Stimulated activated CD8-positive, alpha-beta memory T cell treated with anti-CD3 and anti-CD28 coated beads, Interleukin-4, amount 100 ng/mL, for 4 hours (primary cell): ENCODE results near the gene ZNF417.
A peak's percentile ranks its signal among the peaks of the same experiment; 100 is the strongest.
"Not testable (repeated sequence)": the region's sequence is repeated elsewhere in the genome, so short reads cannot be mapped to it uniquely, and the experiment has no call there.

ENCODE experiments used
- DNase-seq, 2 donors: peaks; one replicate each; pipeline ENCODE4 v3.0.0-alpha.2; 2020; ENCODE audit warnings: low read depth in 2 of 2, low spot score in 1 of 2

ZNF417 gene

DNA sequence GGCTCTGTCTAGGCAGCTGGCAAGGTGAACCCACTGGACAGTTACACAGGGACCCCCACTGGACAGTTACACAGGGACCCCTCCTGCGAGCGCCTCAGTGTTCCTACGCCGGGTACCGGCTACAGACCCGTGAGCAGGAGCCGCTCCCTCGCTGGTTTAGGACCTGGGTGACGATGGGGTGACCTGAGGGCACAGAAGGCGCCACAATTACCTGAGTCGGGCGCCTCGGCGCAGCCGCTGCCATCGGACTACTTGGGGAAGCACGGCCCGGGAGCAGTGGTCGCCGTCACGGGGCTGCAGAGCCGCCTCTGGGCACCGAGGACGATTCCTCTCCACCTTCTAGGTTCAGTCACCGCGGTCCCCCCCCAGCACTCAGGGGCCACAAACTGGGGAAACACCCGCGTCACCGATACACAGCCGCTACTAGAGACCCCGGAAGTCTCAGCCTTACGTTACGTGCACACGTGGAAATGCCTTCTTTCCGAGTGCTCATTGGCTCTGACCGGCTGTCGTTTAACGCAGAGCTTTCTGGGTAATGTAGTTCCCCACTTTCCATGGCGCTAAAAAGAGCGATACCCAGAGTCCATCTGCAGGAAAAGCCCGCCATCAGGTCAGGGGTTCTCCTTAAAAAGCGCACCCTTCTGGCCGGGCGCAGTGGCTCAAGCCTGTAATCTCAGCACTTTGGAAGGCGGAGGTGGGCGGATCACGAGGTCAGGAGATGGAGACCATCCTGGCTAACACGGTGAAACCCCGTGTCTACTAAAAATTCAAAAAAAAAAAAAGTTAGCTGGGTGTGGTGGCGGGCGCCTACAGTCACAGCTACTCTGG is at the start of gene ZNF417:
Gene ZNF417, minus strand, starts transcription at position 425 of the 828 bp plus-strand sequence. Its CDS starts 181 bp downstream, at position 244.
- peak; percentile 74 to 81 for DNase-seq

DNA sequence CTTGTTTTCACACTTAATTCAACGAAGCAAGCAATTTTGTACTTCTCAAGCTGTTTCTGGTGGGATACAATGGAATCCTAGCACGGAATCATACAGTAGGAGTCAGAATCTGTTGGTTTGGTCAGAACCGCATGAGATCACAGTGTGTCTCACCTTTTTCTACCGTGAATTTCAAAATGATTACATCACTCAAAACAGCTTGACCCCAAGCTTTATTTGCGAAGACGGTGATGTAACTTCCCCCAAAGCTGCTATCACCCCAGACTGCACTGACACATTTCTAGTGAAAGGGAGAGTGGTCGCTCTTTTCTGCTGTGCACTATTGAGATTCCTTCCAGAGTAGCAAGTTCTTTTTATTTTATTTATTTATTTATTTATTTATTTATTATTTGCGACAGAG is 48.4 kb upstream of the ZNF417 start:
- no peak for DNase-seq

DNA sequence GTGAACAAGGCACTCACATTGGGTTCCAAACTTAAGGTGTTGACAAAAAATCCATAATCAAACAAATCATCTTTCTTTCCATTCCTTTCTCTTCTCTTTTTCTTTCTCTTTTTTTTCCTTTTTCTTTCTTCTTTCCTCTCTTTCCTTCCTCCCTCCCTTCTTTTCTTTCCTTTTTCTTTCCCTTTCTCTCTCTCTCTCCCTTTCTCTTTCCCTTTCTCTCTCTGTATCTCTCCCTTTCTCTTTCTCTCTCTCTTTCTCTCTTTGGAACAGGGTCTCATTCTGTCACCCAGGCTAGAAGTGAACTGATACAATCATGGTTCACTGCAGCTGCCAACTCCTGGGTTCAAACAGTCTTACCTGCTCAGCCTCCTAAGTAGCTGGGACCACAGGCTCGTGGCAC is 45.4 kb upstream of the ZNF417 start:
- DNase-seq, result no peak

DNA sequence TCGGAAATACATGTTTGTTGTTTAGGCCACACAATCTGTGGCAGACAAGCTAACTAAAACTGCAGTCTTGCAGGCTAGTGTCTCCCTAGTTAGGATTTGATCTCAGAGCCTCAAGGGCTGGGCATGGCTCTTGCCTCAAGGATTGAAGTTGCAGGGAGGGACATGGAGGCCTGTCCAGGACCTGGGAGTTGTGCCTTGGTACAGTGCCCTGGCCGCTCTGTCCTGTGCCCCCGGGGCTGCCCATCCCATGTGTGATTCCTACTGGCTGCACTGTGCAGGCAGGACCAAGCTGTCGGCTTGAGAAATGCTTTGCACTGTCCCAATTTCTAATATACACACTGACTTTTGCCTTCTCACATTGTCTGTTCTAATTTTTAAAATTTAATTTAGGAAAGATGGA is 38.6 kb upstream of the ZNF417 start:
- DNase-seq, result no peak

DNA sequence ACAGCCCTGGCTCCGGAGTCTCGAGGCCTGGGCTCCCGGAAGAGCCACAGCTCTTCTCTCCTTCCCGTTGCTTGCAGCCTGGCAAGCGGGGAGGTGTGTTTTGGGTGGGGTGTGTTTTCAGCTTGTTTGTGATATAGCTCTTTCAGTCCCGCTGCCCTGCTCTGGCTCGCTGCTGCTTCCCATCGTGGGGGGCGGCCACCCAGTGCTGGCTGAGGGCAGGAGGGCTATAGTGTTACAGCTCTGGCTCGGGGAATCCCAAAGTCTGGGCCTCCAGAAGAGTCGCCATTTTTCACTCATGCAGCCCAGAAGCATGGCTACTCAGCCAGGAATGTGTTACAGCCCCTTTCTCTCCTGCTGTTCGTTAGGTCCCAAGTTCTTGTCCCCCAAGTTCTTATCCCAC is 33.3 kb upstream of the ZNF417 start:
- DNase-seq, result no peak

DNA sequence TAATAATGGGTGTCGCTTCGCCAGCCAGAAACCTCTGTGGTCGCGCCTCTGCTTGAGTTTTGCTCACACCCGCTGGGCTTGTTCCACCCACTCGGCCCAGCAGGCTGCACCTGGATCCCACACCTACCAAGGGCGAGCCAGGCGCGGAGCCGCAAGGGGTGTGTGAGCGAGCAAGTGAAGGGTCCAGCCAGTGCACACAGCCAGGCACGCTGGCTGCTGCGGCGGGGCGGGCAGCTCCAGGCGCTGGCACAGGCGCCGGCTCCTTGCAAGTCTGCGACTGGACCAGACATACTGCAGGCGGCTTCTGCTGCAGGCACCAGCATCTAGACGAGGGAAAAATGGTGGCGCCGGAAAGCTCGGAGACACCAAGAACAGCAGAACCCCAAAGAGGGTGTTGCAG is 32.9 kb upstream of the ZNF417 start:
- DNase-seq, result no peak

DNA sequence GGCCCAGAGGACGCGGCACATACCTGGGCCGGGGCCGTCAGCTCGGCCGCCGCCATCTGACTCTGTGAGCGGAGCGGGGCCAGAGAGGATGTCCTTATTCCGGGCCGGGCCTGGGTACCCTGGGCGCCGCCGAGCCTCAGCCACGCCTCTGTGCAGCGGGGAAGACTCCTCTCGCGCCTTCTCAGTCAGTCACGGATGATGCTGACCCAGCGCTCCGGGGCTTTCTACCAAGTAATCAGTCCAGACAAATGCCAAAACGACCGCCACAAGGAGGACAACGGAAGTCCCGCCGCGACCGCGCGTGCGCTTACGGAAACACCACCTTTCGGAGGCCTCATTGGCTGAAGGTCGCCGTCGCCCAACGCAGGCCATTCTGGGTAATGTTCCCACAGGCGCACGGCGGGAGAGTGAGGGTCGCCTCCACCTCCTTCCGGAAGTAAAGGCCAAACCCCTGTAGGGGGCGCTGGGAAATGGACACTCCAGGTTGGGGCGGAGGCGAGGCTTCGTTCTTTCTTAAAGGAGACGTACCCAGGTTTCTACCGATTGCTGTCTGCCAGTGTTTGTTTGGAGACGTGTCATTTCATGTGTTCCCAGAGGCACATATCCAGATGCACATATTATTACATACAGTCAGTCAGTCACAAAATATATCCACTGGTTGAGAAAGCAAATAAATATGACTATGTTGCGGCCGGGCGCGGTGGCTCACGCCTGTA is 31.2 kb upstream of the ZNF417 start, which contains the start of gene ZNF256:
Gene ZNF256, minus strand, starts transcription at position 288 of the 716 bp plus-strand sequence. Its CDS starts 232 bp downstream, at position 56.
- DNase-seq, result peak; percentile 77 to 81

DNA sequence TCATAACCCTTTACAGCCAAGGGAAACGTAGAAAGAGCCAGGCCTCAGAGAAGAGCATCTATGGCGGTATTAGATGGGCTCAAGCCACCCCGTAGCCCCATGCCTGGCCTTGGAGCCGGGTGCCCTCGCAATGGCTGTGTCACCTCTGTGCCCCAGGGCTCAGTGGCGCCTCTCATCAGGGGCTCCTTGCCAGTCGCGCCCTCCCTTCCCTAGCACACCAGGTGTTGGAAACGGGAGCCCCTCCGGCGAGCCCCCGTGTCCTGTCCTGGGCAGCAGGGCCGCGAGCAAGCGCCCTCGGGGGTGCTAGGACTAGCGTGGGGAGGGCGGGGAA is 30.7 kb upstream of the ZNF417 start:
- DNase-seq, result no peak

DNA sequence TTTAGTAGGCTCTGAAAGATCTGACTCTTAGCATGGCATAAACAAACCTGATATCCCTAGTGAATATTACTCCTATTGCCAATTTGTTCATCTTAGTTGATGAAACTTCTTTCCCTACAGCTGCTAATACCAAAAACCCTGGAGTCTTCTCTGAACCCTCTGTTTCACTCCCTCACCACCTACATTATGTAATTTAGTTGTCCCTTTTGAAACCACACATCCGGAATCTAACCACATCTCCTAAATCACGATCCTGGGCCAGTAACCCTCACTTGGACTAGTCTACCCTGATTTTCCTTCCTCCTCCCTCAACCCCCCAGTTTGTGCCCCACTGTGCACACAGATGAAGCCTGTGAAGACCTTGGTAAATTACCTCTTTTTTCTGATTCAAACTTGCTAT is 29.9 kb upstream of the ZNF417 start:
- DNase-seq, result no peak

DNA sequence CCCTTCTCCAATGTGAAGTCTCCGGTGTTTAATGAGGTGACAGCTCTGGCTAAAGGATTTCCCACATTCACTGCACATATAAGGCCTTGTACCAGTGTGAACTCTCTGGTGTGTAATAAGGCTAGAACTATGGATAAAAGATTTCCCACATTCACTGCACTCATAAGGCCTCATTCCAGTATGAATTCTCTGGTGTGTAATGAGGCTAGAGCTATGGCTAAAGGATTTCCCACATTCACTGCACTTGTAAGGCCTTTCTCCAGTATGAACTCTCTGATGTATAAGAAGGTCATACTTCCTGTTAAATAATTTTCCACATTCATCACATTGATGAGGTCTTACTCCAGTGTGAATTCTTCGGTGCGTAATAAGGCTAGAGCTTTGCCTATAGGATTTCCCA is 25.2 kb upstream of the ZNF417 start:
- DNase-seq, result no peak

DNA sequence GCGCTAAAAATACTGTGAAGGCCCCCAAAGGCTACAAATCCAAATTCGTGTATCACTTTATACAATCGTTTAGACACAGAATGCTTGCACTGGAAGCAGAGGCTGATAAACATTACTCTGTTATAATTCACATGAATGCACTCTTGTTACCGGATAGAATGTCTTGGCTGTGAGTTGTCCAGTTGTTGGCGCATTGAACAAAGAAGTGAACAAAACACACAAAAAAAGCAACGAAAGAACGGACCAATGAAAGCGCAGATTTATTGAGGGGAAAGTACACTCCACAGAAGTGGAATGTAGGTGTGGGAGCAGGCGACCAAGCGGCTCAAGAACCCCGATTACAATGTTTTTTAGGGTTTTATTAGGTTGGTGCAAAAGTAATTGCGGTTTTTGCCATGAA is 19.3 kb upstream of the ZNF417 start:
- no peak for DNase-seq

DNA sequence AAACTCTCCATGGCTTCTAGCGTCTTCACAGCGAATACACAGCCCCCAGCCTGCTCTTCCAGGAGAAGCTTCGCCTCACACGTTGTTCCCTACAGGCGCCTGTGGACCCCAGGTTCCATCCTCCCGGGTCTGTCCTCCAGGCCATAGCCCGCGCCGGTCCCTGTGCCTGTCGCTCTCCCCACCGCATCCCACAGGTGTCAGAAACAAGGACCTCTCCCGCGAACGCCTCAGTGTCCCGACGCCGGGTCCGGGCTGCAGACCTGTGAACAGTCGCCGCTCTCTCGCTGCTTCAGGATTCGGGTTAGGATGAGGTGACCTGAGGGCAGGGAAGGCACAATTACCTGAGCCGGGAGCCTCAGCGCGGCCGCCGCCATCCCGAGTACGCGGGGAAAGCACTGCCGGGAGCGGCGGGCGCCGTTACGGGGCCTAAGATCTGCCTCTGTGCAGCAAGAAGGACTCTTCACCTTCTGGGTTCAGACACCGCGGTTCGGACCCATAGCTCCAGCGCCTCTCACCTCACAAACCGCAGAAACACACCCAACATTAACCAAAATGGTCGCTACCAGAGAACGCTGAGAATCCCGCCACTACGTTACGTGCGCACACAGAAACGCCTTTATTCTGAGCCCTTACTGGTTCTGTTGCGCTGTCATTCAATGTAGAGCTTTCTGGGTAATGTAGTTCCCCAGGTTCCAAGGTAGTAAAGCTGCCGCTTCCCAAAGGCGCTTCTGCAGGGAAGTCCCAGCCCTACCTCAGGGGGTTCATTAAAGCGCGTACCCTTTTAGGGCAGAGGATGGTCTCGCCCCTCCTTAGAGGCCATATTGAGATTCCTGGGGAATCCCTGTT is 18.7 kb upstream of the ZNF417 start, which contains the start of gene ZNF418:
Gene ZNF418, minus strand, starts transcription at position 583 of the 846 bp plus-strand sequence. CDS start 1,580 bp downstream, outside the sequence.
- peak in 1 of 2 donors; percentile 12 for DNase-seq

DNA sequence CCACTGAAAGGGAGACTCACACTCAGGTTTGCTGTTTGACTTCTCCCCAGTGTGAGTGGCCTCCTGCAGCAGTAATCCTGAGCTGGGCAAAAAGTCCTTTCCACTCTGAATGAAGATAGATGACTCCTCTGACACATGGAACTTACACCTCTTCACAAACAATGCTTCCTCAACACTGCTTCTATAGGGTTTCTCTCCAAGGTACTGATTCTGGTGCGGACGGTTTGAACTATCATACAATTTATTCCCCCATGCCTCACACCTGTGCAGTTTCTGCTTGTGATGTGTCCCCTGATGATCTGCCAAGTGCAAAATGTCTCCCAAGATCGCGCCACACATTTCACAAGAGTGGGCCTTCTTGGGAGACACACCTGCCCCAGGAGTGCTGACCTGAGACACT is 11.2 kb upstream of the ZNF417 start:
- no peak for DNase-seq

DNA sequence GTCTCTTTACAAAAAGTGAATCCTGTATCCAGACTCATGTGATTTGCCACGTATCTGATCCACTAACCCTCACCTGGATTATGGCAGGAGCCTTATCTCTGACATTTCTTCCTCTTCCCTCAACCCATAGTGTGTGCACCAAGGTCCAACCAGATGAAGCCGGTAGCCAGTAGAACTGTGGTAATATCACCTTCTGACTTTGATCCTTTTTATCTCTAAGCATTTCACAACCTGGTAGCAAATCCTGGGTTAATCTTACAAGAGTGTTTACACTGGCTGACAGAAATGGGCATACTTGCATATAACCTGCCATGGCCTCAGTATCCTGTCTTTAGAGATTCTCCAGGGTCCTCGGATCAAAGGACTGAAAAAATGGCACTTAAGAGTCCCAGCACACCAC is 1.9 kb downstream of the ZNF417 start:
- DNase-seq, result no peak

DNA sequence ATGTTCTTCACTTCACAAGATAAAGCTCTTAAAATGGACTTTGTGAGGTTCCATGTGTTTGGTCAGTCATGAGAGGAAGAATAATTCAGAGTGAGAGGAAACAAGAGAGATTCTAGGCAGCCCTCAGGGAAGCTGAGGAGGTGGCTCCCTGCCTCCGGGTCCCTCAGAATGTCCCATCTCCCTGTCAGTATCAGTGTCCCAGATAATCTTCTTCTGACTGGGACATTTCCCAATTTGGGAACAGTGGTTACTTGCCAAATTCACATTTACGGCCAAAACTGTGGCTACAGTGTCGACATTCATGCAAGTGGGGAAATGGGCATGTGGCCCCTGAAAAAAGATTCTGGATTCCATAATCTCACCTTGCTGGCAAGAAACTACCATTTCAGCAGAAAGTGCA is 9.0 kb downstream of the ZNF417 start:
- no peak for DNase-seq

DNA sequence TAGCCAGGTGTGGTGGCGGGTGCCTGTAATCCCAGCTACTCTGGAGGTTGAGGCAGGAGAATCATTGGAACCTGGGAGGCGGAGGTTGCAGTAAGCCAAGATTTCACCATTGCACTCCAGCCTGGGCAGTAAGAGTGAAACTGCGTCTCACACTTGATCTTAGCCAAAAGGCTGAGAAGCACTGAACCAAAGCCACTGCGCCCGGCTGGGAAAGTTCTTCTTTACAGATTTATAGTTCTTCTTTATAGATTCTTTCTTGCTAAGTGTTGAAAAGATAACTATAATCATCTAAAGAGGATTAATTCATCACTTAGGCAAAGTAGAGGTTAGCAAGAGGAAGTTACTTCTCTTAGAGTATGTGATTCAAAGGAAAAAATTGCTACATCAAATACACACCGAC is 11.1 kb downstream of the ZNF417 start:
- DNase-seq, result no peak

DNA sequence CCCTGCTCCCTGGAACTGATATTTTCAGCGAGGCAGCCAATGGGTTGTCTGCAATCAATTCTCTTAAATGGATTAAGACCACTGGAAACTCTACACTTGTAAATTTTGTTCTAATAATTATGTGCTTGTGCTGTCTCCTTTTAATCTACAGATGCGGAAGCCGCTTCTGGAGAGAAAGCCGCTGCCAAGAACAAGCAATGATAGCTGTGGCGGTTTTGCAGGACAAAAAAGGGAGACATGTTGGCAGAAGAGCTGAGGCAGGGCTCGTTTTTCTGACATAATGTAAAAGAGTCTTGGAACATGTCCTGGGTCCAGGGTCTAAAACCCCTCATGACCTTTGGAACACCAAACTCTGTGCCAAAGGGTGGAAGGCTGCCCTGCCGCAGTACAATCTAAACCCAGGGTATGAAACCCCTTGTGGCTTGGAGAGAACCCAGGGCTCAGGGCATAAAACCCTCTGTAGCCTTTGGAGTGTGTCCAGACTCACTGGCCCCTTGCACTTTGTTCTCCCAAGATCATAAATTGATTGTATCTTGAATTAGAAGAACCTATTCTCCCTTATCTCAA is 12.7 kb downstream of the ZNF417 start:
- DNase-seq, result no peak

DNA sequence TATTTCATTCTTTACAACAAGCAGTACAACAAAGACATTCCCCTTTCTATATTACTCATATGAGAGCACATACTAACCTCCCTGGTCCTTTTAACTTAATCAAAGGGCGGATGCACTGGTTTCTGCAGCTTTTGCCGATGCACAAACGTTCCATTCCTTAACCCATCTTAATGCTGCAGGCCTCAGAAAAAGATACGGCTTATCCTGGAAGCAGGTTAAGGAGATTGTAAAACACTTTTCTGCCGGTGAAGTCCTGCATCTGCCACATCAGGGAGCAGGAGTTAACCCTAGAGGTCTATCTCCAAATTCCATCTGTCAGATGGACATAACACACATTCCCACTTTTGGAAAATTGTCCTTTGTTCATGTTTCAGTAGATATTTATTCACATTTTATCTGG is 16.1 kb downstream of the ZNF417 start:
- no peak for DNase-seq

DNA sequence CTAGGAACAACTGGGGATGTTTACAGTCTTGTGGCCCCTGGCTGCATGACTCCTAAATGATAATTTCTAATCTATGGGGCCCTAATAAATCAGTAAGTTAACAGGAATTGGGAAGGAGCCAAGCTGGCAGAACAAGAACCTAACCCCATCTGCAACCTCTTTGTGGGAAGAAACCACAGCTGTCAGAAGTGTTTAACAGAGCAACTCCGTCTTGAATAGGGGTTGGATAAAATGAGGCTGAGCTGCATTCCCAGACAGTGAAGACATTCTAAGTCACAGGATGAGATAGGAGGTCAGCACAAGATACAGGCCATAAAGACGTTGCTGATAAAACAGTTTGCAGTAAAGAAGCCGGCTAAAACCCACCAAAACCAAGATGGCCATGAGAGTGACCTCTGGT is 25.7 kb downstream of the ZNF417 start:
- DNase-seq, result not testable (repeated sequence)

DNA sequence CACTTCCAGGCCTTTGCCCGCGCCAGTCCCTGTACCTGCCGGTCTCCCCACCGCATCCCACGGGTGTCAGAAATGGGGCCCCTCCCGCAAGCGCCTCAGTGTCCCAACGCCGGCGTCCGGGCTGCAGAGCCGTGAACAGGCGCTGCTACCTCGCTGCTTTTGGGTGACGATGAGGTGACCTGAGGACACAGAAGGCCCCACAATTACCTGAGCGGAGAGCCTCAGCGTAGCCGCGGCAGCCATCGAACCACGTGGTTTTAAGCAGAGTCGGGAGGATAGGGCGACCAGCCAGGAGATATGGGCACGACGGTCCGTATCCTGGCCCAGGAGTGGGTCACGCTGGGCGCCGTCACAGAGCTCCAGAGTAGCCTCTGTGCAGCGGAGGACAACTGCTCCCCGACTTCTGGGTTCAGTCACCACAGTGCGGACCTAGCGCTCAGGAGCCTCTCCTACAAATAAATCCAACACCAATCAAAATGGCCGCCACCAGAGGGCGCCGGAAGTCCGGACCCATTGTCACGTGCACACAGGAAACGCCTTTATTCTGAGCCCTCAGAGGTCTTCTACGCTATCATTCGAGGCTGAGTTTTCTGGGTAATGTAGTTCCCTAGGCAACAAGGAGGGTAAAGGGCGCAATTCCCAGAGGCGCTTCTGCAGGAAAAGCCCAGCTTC is 27.7 kb downstream of the ZNF417 start, which contains the start of gene ZNF814:
Gene ZNF814, minus strand, starts transcription at position 478 of the 672 bp plus-strand sequence. Its CDS starts 235 bp downstream, at position 243.
- peak; percentile 60 to 75 for DNase-seq
